NCI-H128 (cell line): Measurements from ENCODE around the gene PRSS22.

Experiments used
- DNase-seq: peaks from one replicate; lab custom pipeline; 2025; ENCODE audit not compliant: unreplicated experiment; lab: John Stamatoyannopoulos, UW

Gene PRSS22

GRCh38 chr16:2829501-2830354 is 28.2 kb downstream of the PRSS22 start, which contains the start of gene ZG16B:
ZG16B (plus strand) TSS chr16:2830303; CDS start chr16:2830442, 139 bp downstream.
- DNase-seq = no peak

GRCh38 chr16:2828876-2829430 is 29.0 kb downstream of the PRSS22 start:
- no peak for DNase-seq

- no peak for DNase-seq
These were observed 29.5 kb downstream of the PRSS22 start for GRCh38 chr16:2828521-2828840.

GRCh38 chr16:2827831-2828520 is 30.0 kb downstream of the PRSS22 start:
- no peak for DNase-seq

- no peak for DNase-seq
These were observed 30.6 kb downstream of the PRSS22 start for GRCh38 chr16:2827374-2827791.

- DNase-seq = no peak
These were observed 31.2 kb downstream of the PRSS22 start for GRCh38 chr16:2826591-2827373.

GRCh38 chr16:2825906-2826305 is 32.1 kb downstream of the PRSS22 start:
- no peak for DNase-seq

- no peak for DNase-seq
These were observed 32.8 kb downstream of the PRSS22 start for GRCh38 chr16:2825049-2825742.

GRCh38 chr16:2824626-2825025 is 33.3 kb downstream of the PRSS22 start:
- no peak for DNase-seq

GRCh38 chr16:2822496-2822895 is 35.5 kb downstream of the PRSS22 start:
- no peak for DNase-seq

- DNase-seq = no peak
These were observed 35.8 kb downstream of the PRSS22 start for GRCh38 chr16:2822158-2822495.

- no peak for DNase-seq
These were observed 36.3 kb downstream of the PRSS22 start for GRCh38 chr16:2821487-2822157.

GRCh38 chr16:2820836-2821486 is 37.0 kb downstream of the PRSS22 start:
- DNase-seq = no peak

GRCh38 chr16:2819939-2820835 is 37.8 kb downstream of the PRSS22 start:
- no peak for DNase-seq

- DNase-seq = no peak
These were observed 38.6 kb downstream of the PRSS22 start for GRCh38 chr16:2819179-2819938.

GRCh38 chr16:2818272-2818876 is 39.6 kb downstream of the PRSS22 start:
- no peak for DNase-seq
